ENCODE data around the gene NINL.

DNA sequence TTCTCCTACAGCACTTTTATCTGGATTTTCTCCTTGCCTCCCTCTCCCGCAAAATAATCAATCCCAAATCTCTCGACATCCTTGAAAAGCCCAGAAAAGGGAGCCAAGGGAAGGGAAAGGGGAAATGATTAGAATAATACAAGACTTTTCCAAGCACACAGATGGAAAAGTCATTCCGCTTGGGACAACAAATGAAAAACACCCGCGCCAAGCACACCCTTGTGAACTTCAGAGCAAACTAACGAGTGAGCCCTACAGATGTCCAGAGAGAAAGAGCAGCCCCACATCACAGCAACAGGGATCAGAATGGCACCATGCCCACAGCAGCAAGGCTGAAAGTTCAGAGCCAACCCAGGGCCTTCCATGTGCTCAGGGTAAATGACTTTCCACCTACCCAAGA is 49.6 kb downstream of the NINL start:
- TF ChIP-seq, protein P1, sequence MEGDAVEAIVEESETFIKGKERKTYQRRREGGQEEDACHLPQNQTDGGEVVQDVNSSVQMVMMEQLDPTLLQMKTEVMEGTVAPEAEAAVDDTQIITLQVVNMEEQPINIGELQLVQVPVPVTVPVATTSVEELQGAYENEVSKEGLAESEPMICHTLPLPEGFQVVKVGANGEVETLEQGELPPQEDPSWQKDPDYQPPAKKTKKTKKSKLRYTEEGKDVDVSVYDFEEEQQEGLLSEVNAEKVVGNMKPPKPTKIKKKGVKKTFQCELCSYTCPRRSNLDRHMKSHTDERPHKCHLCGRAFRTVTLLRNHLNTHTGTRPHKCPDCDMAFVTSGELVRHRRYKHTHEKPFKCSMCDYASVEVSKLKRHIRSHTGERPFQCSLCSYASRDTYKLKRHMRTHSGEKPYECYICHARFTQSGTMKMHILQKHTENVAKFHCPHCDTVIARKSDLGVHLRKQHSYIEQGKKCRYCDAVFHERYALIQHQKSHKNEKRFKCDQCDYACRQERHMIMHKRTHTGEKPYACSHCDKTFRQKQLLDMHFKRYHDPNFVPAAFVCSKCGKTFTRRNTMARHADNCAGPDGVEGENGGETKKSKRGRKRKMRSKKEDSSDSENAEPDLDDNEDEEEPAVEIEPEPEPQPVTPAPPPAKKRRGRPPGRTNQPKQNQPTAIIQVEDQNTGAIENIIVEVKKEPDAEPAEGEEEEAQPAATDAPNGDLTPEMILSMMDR (IDR thresholded peaks at IDR 0.05 in 8 of 11, conservative IDR thresholded peaks at IDR 0.05 in 3 of 11), result no peak
- TF ChIP-seq POLR2A (IDR thresholded peaks at IDR 0.05), result no peak
- no peak for TF ChIP-seq POLR2AphosphoS5 (IDR thresholded peaks at IDR 0.05)

Measured in spleen (tissue), 7 donors.